GM21360 (cell line): ENCODE results near the gene KRT4.

Experiments
- ATAC-seq: cut with Tn5 transposase; IDR thresholded peaks from one replicate; pipeline ENCODE4 v1.9.1; 2021; ENCODE audit warnings: mild to moderate bottlenecking, moderate library complexity; ENCODE audit not compliant: unreplicated experiment

The KRT4 gene

GRCh38 chr12:52837413-52837741, 23.5 kb upstream of the KRT4 start:
- no peak for ATAC-seq

- ATAC-seq, result no peak
Observed at GRCh38 chr12:52836491-52837412, 22.8 kb upstream of the KRT4 start.

- ATAC-seq, result no peak
Observed at GRCh38 chr12:52836042-52836466, 22.1 kb upstream of the KRT4 start.

GRCh38 chr12:52835271-52836041, 21.5 kb upstream of the KRT4 start:
- no peak for ATAC-seq

GRCh38 chr12:52834727-52835001, 20.7 kb upstream of the KRT4 start:
- no peak for ATAC-seq

- no peak for ATAC-seq
Observed at GRCh38 chr12:52833922-52834726, 20.2 kb upstream of the KRT4 start, which contains the start of gene KRT79. Gene KRT79 (minus strand): TSS chr12:52834311. CDS start chr12:52834260, 51 bp downstream.

- no peak for ATAC-seq
Observed at GRCh38 chr12:52832985-52833905, 19.3 kb upstream of the KRT4 start.

GRCh38 chr12:52832451-52832850, 18.5 kb upstream of the KRT4 start:
- ATAC-seq, result no peak

- no peak for ATAC-seq
Observed at GRCh38 chr12:52831251-52831650, 17.3 kb upstream of the KRT4 start.

- ATAC-seq, result no peak
Observed at GRCh38 chr12:52829986-52830770, 16.3 kb upstream of the KRT4 start.

GRCh38 chr12:52828591-52829021, 14.7 kb upstream of the KRT4 start:
- no peak for ATAC-seq

GRCh38 chr12:52828156-52828555, 14.2 kb upstream of the KRT4 start:
- ATAC-seq, result no peak

GRCh38 chr12:52827499-52828090, 13.7 kb upstream of the KRT4 start:
- ATAC-seq, result no peak

GRCh38 chr12:52826611-52827498, 12.9 kb upstream of the KRT4 start:
- ATAC-seq, result no peak

GRCh38 chr12:52825961-52826360, 12.0 kb upstream of the KRT4 start:
- ATAC-seq, result no peak

- ATAC-seq, result no peak
Observed at GRCh38 chr12:52824741-52825410, 11.0 kb upstream of the KRT4 start.

- ATAC-seq, result no peak
Observed at GRCh38 chr12:52823761-52824450, 10.0 kb upstream of the KRT4 start.
